ENCODE results near the gene PLA2G4C.

Gene PLA2G4C

DNA sequence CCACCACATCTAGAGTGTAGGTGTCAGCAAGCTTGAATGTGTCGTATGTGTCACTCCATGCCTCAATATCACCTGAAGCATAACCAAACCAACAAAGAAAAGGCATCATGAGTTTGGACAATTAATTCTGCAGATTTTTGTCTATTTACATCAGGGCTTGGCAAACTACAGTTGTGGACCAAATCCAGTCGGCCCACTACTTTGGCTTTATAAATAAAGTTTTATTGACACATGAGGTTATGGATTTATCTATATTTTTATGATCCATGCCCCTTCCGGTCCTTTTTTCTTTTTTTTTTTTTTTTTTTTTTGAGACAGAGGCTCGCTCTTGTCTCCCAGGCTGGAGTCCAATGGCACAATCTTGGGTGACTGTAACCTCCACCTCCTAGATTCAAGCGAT is 57.5 kb downstream of the PLA2G4C start:
- DNase-seq (ENCODE audit: low spot score), result no peak

DNA sequence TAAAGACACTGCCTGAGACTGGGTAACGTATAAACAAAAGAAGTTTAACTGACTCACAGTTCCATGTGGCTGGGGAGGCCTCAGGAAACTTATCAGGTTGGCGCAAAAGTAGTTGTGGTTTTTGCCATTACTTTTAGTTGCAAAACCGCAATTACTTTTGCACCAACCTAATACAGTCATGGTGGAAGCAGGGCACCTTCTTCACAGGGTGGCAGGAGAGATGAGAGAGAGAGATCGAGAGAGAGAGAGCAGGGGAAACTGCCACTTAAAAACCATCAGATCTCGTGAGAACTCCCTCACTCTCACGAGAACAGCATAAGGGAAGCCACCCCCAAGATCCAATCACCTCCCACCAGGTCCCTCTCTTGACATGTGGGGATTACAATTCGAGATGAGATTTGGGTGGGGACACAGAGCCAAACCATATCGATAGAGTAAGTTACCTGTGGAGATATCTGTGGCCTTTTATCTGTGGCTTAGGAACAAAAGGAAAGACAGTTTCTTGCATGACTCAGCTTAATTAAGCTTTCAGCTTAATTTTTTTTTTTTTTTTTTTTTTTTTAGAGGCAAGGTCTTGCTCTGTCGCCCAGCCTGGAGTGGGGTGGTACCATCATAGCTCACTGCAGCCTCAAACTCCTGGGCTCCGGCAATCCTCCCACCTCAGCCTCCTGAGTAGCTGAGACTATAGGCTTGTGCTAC is 59.1 kb downstream of the PLA2G4C start:
- DNase-seq (ENCODE audit: low spot score), result no peak

DNA sequence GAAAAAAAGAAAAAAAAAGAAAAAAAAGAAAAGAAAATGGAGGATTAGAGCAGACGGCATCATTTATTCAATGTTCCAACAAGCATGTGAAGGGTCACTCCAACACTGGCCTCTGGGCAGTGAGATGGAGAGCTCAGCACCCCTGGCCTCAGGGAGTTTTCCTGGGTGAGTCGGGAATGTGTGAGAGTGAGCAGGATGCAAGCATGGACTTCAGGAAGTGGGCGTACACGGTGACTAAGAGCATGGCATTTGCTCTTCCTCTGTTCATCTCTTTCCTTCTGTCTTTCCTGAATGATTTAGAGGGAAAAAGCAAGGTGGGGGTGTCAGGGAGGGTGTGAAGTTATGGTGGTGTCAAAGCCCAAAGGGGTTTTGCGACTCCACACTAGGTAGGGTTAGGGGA is 66.1 kb downstream of the PLA2G4C start:
- no peak for DNase-seq (ENCODE audit: low spot score)

DNA sequence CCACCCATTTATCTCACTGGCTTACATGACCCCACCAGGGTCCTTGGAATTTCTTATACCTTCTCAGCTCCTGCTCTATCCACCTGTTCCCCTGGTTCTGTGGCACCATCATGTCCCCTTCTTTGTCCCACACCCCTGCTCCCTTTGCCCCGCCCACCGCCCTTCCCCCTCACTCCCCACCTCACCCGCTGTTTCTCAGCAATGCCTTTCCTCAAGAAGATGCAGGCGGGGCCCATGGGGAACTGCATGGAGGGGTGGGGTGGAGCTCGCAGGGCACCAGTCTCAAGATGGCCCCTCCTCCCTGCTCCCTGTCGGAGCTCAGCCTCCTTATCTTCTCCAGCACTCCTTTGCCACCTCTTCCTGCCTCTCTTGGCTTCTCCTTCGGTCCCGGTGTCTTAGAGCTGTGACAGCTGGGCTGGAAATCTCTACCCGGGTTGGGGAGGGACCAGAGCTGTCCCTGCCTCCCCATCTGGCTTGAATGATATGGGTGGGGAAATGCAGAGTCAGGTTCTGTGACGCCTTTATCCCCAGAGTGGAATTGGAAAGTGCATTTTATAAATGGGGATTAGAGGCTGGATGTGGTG is 66.8 kb downstream of the PLA2G4C start, which contains the start of gene CABP5:
Gene CABP5, minus strand, starts transcription at position 405 of the 584 bp plus-strand sequence. Its CDS starts 157 bp downstream, at position 248.
- DNase-seq (ENCODE audit: low spot score), result no peak

DNA sequence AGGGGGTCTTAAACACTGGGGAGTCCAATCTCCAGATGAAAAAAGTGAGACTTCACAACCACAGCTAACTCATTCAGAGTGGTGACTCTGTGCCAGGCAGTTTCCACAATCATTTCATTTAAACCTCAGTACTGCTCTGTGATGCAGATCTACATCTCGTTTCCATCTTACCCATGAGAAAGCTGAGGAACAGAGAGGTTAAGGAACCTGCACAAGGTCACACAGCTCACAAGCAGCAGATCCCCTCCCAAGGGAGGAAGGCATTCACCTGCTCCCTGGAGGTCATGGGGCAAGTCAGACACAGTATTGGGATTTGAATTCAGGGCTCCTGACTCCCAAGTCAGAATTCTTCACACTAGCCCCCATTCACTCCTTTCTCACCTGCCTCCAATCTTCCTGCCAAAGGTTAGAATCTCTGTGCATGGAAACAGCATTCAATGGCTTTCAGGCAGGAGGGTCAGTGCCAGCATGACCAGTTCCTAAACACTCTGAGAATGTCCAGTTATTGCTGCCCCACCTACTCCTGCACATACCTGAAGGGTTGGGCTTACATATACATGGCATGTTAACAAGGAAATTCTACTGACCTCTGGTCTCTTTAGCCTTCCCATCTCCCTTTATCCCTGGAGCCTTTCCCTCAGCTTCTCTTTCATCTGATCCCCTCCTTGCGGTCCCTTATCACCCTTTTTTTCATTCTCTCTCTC is 68.6 kb downstream of the PLA2G4C start:
- DNase-seq (ENCODE audit: low spot score), result no peak

DNA sequence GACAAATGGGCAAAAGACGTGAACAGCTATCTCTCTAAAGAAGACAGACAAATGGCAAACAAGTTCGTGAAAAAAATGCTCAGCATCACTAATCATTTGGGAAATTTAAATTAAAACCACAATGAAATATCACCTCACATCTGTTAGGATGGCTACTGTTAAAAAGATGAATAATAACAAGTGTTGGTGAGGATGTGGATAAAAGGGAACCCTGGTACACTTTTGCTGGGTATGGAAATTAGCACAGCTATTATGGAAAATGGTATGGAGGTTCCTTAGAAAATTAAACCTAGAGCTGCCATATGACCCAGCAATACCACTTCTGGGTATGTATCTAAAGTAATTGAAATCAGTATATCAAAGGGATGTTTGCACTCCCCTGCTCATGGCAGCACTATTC is 73.9 kb downstream of the PLA2G4C start:
- DNase-seq (ENCODE audit: low spot score), result no peak

DNA sequence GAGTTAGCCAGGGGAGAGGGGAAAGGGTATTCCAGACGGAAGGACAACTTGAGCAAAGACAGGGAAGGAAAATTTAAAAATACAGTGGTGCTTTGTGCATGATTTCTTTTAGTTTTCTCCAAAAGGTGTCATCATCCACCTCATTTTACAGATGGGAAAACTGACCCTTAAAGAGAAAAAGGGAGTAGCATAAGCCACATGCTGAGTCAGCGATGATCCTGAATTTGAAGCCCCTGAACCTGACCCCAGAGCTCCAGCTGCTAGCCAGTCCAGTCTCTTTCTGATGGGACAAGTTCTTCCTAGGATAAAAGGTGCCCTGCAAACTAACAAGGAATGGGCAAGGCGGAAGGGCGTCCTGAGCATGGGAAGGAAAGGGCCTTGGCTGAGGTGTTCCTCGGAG is 77.0 kb downstream of the PLA2G4C start:
- no peak for DNase-seq (ENCODE audit: low spot score)

DNA sequence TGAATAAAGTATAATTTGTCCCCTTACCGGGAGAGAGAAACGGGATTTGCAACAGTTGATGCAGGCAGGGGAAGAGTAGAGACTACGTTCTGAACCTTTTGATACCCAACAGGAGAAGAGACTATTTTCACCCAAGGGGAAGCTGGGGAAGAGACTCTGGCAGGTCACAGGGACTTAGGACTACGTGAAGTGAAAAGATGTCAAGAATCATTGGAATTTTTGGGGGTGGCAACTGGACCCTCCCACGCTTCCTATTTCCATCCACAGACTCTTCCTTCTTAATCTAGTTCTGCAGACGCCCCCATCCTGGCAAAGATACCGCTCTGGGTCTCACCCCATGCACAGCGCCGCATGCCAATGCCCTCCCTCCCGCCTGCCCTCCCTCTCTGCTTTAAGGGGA is 80.5 kb downstream of the PLA2G4C start:
- no peak for DNase-seq (ENCODE audit: low spot score)

DNA sequence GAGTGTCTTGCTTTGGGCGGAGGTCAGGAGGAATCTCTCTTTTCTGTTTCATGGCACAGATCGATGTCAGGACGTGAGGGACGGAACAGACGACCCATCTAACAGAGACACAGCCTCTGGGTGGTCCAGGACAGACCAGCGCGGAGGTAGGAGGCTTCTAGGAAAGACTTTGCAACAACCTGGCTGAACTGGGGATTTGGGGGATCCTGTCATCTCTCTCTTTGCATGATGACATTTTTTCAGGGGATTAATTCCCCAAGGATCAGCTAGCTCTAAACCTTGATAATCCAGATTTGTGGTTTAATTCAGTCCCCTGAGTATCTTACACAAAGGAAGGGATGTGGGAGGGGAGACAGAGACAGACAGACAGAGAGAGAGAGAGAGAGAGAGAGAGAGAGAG is 81.2 kb downstream of the PLA2G4C start:
- DNase-seq (ENCODE audit: low spot score), result no peak

DNA sequence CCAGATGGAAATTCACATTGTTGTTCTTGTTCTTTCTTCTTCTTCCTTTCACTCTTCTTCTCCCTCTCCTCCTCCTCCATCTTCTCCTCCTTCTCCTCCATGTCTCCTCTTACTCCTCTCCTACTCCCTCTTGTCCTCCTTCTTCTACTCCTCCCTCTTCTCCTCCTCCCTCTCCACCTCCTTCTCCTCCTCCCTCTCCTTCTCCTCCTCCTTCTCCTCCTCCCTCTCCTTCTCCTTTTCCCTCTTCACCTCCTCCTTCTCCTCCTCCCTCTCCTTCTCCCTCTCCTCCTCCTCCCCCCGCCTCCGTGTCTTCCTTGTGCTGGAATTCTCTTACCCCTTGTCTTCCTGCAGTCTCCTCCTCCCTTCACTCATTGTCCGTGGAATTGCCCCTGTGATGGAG is 85.1 kb downstream of the PLA2G4C start:
- no peak for DNase-seq (ENCODE audit: low spot score)

DNA sequence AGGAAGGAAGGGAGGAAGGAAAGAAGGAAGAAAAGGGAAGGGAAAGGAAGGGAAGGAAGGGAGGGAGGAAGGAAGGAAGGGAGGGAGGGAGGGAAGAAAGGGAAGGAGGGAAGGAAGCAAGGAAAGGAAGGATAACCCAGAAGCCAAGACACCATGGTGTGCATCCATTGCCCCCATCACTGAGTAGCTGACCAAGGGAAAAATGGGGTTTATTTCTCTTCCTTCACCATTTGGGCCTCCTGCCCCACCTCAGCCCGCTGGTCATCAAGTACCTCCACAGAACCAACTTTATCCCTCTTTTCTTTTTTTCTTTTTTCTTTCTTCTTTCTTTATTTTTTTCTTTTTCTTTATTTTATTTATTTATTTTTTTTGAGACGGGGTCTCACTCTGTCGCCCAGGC is 87.1 kb downstream of the PLA2G4C start:
- DNase-seq (ENCODE audit: low spot score), result no peak

DNA sequence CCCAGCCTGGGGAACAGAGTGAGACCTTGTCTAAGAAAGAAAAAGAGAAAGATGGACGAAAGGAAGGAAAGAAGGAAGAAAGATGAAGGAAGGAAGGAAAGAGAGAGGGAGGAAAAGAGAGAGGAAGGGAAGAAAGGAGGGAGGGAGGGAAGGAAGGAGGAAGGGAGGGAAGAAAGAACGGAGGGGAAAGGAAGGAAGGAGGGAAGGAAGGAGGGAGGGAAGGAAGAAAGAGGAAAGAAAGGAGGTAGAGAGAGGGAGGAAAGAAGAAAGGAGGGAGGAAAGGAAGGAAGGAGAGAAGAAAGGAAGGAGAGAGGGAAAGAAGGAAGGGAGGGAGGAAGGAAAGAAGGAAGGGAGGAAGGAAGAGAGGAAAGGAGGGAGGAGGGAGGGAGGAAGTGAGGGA is 87.6 kb downstream of the PLA2G4C start:
- no peak for DNase-seq (ENCODE audit: low spot score)

DNA sequence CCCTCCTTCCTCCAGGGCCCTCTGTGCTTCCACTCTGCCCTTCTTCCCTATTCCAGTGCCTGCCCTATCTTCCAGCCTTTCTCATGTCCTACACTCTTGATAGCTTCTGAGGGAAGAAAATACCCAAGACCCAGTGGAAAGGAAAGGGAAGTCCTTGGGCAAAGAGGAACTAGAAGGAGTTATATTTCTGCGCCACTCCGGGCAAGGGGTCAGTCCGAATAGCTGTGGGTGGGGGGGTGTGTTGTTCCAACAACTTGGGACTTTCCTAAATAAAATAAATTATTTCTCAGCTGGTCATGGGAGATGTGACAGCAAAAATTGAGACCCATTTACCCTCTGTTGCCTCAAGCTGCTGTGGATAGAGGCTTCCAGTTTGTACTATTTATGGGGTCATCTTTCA is 89.9 kb downstream of the PLA2G4C start:
- DNase-seq (ENCODE audit: low spot score), result no peak

DNA sequence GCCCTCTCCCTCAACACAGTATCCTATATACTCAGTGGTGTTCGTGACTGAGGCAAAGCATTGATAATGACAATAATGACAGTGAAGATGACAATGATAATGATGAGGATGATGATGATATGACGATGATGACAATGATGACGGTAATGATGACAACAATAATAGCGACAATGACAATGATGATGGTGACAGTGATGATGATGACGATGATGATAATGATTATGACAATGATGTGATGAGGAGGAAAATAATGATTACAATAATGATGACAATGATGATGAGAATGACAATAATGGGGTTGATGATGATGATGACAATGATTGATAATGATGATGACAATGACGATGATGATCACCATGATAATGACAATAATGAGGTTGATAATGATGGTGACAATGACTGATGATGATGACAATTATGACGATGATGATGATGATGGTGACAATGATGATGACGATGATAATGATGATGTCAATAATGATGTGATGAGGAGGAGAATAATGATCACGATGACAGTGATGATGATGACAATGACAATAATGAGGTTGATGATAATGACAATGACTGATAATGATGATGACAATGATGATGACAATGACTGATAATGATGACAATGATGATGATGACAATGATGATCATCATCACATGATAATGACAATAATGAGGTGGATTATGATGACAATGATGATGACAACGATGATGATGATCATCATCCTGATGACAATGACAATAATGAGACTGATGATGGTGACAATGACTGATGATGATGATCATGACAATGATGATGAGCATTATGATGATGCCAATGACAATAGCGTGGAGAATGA is 99.5 kb downstream of the PLA2G4C start:
- no peak for DNase-seq (ENCODE audit: low spot score)

DNA sequence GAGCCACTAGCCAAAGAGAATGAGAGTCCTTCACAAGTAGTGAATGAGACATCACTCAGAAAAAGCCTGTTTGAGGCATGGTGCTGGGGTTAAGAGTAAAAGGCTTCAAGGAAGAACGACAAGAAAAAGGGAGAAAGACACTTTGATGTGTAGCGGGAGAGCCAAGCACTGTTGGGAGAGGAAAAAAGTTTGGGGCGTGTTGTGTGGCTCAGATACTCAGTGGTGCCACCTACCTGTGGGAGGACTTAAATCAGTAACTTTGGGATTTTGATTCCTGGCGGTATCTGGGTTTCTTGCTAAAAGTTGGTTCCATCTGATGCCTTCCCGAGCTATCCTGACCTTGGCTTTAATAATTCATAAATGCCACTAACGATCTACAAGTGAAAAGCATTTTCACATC is 103.9 kb downstream of the PLA2G4C start:
- DNase-seq (ENCODE audit: low spot score), result no peak

DNA sequence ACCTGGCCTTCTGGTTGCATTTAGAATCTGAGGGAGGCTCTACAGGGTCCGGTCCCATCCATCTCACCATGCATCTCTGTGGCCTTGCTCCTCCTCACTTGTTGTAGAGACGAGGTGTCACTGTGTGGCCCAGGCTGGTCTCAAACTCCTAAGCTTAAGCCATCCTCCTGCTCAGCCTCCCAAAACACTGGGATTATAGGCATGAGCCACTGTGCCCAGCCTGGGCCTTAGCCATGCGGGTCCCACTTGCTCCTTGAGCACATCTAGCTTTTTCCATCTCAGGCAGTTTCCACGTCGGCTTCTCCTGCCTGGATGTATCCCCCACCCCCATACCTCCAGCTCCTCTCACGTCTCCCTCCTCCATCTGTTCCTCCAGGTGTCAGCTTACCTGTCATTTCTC is 106.4 kb downstream of the PLA2G4C start:
- no peak for DNase-seq (ENCODE audit: low spot score)

DNA sequence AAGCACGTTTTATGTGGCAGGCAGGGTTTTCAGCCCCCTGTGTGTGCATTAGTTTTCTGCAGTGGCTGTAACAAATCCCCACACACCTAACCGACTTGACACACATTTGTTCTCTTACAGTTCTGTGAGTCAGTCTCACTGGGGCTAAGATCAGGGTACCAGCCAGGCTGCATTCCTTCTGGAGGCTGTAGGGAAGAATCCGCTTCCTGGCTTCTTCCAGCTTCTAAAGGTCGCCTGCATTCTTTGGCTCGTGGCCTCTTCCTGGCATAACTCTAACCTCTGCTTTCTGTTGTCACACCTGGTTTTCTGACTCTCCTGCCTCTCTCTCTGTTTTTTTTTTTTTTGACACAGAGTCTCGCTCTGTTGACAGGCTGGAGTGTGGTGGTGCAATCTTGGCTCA is 109.8 kb downstream of the PLA2G4C start:
- DNase-seq (ENCODE audit: low spot score), result no peak

DNA sequence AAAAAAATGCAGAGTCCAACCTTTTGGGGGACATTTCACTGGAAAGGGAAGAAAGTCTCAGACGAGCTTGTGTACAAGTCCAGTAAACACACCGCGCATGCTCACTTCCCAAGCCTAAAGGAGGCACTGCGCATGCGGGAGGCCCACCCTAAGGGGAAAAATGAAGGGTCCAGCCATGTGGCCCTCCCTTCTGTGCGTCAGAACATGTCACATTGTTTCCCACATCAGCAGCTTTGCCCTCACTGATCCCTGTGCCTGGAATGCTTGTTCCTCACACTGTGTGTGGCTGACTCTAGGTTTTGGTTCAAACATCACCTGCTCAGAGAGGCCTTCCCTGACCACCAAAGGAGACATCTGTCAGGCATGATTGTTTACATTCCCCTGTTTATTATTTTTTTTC is 111.8 kb downstream of the PLA2G4C start:
- no peak for DNase-seq (ENCODE audit: low spot score)

All from pons (tissue), 1 donor.